HG02852 (cell line): ENCODE results near the gene LINC01488.

Source experiments
- ATAC-seq: cut with Tn5 transposase; IDR thresholded peaks from one replicate; pipeline ENCODE4 v1.9.1; 2021; ENCODE audit warnings: mild to moderate bottlenecking, moderate library complexity; ENCODE audit not compliant: unreplicated experiment

LINC01488 gene

DNA sequence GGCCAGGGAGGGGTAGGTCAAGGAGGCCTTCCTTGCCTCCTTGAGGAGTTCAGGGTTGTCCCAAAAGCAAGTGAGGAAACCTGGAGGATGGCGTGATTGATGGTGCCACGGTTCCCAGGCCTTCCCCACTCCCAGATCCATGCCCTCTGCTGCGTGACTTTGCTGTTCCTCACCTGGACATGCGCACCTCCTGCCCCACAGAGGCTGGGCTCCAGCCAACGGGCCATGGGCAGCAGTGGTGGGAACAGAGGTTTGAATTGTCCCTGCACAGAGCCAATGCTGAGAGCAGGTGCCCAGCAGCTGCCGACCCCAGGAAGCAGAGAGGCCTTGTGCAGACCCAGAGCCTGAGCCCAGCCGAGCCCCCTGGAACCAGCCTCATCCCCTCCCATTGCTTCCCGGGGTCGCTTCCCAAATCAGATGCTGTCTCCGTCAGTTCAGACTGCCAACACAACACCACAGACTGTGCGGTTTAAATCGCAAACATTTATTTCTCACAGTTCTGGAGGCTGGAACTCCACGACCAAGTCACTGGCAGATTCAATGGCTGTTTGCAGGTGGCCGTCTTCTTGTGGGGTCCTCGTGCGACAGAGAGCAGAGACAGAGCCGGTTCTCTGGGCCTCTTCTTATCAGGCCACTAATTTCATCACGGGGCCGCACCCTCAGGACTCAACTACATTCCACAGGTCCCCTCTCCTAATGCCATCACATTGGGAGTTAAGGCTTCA lies 6.2 kb upstream of the LINC01488 start:
- no peak for ATAC-seq

GRCh38 chr11:69475866-69476471 lies 5.5 kb upstream of the LINC01488 start:
- no peak for ATAC-seq

DNA sequence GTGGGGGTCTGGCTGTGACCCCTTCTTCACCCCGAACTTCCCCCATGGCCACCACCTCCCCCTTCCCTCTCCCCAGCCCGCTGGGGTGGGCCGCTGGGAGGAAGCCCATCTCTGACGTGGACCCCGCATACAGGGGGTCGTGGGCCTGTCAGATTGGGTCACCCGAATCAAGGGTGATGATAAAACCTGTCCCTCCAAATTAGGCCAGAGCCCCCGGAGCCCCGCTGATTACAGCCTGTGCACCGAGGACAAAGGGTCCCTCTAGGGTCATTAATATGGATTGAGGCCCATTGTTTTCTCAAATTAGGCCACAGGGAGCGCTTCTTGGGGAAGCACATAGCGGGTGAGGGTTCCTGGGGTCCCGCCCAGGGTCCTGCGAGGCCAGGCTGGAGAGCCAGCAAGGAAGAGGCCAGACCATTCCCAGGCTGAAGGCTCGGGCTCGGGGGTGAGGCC lies 4.9 kb upstream of the LINC01488 start:
- ATAC-seq, result no peak

DNA sequence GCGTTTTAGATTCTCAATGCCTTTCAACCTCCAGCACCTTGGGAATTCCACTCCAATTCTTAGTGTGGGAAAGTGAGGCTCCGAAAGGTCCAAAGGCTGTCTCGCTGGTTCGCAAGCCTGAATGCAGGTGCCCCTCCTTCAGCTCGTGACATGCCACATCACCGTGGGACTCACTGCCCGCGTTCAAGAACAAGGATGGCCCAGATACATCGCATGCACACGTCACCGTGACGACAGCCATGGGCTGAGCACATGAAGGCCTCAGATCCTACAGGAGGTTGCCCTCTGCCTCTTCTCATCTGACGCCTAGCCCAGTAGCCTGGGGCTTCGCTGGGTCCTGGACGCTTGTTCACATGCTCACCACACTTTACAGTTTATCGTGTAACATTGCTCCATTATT lies 4.4 kb upstream of the LINC01488 start:
- no peak for ATAC-seq

GRCh38 chr11:69479591-69480271 lies 1.7 kb upstream of the LINC01488 start:
- no peak for ATAC-seq

DNA sequence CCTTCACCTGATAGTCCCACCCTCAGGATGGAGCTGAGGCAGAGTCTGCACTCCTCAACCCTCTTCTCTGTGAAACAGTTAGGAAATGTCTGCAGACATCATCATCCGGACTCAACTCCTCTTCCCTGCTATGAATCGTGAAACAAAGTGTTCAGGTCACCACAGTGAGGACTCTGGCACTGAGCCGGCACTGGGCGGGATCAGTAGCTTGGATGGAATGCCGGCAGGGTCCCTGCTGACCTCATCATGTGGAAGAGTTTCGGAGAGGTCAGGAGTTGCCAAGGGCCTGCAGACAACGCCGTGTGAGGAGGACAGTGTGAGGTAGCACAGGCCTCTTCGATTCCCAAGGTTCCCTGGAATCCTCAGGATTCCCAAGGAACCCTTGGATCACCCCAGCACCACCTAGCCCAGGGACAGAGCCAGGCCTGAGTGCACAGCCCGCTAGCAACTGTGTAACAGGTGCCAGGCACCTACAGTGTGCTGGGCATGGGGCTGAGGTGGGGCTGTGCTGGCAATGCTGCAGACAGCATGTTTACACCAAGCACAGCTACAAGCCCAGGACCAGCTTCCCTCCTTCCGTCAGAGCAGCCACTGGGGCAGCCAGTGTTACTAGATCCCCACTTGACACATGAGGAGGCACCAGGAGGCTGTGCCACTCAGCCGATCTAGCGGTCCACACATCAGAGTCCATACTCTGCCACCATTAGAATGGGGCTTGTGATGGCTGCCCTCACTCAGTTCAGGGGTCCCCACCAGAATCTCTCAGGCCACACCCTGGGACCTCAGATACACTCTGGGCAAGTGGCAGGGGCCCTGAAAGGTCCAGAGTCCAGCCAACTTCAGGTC lies 693 bp upstream of the LINC01488 start:
- ATAC-seq, result no peak

GRCh38 chr11:69482322-69482721 lies 859 bp downstream of the LINC01488 start:
- no peak for ATAC-seq

DNA sequence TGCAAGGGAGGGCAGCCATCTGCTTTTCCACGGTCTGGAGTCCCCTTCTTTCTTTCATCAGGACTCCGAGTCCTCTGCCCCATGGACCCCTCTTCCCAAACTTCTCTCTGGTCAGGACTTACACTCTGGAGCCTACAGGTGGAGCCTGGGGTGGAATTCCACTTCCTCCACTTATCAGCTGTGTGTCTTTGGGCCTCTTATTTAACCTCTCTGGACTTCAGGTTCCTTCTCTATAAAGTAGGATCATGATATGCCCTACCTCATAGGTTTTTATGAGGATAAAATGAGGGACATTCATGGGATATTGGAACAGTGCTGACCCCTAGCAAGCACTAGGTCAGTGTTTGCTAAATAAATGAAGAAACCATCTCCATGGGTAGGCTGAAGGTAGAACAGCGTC lies 1.7 kb downstream of the LINC01488 start:
- no peak for ATAC-seq

GRCh38 chr11:69483691-69484426 lies 2.4 kb downstream of the LINC01488 start:
- no peak for ATAC-seq

DNA sequence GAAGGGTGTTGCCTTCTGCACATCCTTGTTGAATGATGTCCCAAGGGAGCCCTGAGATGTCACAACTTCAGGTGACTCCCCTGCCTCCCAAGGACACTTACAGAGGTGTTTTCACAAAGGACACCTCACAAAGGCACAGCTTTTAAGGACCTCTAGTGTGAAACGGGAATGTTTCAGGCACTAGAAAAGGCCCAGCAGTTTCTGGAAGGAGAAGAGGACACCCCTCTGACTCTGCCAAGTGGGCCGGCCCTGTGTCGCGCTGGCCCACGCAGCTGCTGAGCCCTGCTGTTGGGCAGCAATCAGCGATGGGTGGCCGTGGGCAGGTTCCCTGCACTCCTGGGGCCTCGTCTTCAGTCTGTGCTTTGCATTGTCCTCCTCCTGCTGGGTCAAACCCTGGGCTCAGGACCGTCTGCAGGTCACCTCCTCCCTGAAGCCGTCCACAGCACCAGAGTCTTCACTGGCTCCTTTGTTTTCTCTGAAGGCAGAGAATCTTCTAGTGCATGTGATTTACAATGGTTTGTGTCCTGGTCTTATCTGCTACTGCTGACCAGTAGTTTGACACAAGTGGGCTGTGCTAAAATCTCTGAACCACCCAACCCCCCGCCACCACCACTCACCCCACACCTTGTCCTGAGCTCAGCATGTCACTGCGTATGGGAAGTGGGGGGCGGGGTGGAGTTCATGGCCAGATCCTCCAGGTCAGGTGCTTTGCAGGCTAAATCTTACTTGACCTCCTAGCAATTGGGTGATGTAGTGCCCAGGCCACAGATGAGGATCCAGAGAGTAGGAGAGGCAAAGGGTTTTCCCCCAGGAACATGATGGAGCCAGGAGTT lies 3.2 kb downstream of the LINC01488 start:
- ATAC-seq, result no peak

DNA sequence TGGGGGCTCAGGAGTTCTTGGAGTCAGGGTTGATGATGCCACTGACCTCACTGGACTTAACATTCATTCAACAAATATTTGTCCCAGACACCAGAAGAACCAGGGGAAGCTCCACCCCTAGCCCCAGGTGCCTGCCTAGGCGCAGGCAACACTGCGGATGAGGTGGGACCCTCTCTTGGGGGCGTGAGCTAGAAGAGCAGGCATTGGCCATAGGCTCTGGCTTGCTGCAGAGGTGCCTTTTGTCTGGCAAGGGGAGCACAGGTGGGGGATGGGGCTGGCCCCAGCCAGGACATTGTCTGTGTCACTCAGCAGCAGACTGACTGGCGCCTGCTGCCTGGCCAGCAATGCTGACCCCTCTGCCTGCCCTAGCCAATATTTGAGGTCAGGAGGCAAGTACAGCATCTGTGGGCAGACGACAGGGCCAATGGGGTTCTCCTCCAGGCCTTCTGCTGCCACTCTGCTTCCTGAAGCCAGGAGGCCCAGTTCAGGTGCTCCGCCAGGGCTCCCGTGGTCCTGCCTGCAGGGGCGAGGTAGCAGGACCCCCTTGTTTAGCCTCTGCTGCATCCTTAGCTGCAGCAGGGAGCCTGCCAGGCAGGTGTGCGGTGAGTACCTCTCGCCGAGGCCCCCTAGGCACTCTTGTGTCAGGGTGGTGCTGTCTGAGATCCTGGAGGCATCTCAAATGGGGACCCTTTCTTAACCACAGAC lies 4.0 kb downstream of the LINC01488 start:
- ATAC-seq, result no peak

DNA sequence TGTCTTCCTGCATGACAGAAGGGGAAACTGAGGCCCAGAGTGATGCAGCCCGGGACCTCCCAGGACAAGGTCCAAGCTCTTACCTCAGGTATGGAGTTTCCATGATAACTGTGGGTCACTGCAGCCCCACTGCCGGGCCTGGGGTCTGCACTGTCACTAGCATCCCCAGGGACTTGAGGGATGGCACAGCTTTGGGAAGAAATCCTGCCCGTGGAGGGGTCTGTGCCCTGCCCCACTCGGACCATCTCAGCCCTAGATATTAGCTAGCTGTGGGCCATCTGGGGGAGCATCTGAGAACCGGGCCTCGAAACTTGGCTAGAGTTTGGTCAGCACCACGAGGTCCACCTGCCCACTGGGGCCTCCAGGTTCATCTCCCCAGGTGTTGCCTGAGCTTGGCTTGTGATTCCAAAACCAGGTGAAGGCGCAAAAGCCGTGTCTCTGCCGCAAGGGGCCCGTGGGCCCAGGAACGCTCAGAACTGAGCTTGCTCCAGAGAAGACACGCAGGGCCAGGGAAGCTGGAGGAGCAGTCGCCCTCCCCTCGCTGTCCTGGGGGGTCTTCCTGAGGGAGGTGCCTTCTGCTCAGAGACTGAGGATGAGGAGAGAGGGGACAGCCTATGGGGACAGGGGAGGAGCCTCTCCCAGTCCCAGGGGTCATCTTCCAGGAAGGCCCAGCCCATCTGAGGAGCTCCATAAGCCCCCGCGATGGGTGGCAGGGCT lies 4.8 kb downstream of the LINC01488 start:
- no peak for ATAC-seq

DNA sequence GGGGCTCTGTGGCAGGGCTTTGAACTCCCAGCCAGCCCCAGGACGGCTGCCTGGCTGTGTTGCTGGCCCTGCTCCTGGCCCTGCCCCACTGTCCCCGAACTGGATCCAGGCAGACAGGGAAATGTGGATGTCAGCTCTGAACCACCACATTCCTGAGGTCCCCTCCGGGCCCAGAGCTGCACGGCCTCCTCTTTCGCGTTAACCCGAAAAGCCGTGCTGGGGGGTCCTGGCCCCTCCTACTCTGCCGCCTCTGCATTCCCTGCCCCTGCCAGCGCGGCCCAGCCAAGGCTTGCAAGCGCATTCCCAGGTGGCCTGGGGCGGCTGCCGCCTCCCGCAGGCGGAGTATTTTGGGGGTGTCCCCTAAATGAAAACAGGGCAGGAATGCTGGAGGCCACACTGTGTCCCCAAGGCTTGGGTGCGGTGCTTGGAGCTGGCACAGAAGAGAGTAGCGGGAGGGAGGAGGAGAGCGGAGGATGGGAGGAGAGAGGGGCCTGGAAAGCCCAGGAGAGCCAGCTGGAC lies 5.4 kb downstream of the LINC01488 start:
- ATAC-seq, result no peak

- no peak for ATAC-seq
Measured at GRCh38 chr11:69487391-69487790, 5.9 kb downstream of the LINC01488 start.

DNA sequence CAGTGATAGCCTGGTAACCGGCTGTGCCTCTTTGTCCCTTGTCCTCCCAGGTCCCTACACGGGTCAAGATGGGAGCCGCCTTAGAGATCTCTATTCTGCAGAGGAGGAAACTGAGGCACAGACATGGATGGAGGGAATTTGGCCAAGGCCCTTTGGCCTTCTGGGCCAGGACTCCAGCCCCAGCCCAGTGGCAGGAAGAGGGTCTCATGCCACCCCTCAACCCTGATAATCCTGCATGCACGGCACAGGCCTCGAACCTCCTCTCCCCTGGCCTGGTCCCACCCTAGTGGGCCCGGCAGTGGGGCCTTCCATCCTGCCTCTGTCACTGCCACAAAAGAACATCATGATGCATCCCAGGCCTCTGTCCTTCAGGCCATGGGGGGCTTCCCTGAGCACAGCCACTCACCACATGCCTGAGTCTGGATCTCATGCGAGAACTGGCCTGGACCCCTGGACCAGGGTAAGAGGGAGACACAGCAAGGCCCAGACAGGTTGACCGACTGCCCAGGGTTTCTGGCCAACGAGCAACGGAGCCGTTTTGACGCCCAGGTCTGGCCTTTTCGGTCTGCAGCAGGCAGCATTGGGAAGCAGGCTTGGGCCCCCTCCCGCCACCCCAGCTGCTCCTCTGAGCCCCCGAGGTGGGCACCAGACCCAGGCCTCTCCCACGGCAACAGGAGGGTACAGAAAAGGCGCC lies 6.5 kb downstream of the LINC01488 start:
- no peak for ATAC-seq

- ATAC-seq, result no peak
Measured at GRCh38 chr11:69488543-69488940, 7.1 kb downstream of the LINC01488 start.

DNA sequence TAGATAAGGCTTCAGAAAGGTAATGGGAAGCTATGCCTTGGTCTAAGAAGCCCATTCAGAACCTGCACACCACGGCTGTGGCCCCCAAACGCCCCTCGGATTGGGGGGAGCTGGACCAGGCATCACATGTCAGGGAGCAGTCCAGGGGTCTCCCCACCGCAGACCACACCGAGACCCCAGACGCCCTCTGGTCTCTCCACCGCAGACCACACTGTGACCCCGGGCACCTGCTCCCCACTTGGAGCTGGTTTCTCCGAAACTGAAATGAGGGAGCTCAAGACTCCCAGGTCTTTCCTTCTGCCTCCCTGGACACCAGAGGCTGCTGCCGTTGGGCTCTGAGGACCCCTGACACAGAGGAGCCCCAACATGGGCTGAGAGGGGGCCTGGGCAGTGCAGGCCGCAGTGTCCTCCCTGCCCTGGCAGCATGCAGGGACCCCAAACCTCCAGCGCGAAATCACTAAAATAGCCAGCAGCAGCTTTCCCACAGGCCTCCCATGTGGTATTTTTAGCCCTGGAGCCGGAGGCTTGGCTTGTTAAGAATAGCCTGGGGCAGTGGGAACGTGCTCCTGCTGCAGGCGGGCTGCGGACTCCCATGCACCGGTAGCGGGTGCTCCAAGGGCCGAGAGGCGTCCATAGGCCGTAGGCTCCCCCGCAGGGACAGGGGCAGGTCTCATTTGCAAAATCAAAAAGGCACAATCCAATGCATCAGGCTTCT lies 7.7 kb downstream of the LINC01488 start:
- no peak for ATAC-seq
